NCI-H446 treated with DMSO at 0.1 percent for 48 hours (cell line): ENCODE data around the gene C22orf23.
"Not testable (repeated sequence)": the region's sequence is repeated elsewhere in the genome, so short reads cannot be mapped to it uniquely, and the experiment has no call there.

Experiments used
- DNase-seq: peaks from one replicate; lab custom pipeline; 2025; lab: John Stamatoyannopoulos, UW

Gene C22orf23

GRCh38 chr22:37954686-37955085, 1.3 kb upstream of the C22orf23 start:
- DNase-seq: no peak

GRCh38 chr22:37953062-37953436, 352 bp downstream of the C22orf23 start:
- no peak for DNase-seq

- not testable (repeated sequence) for DNase-seq
Measured at GRCh38 chr22:37952629-37953028, 772 bp downstream of the C22orf23 start.

- DNase-seq: no peak
Measured at GRCh38 chr22:37951305-37951704, 2.1 kb downstream of the C22orf23 start.

- DNase-seq: not testable (repeated sequence)
Measured at GRCh38 chr22:37947142-37947795, 6.1 kb downstream of the C22orf23 start.

- not testable (repeated sequence) for DNase-seq
Measured at GRCh38 chr22:37944423-37944822, 9.0 kb downstream of the C22orf23 start.

GRCh38 chr22:37943825-37944198, 9.6 kb downstream of the C22orf23 start:
- no peak for DNase-seq

GRCh38 chr22:37943136-37943824, 10.1 kb downstream of the C22orf23 start:
- no peak for DNase-seq

- no peak for DNase-seq
Measured at GRCh38 chr22:37942133-37942532, 11.3 kb downstream of the C22orf23 start.

- no peak for DNase-seq
Measured at GRCh38 chr22:37940698-37941376, 12.6 kb downstream of the C22orf23 start.

GRCh38 chr22:37933711-37934376, 19.6 kb downstream of the C22orf23 start:
- DNase-seq: peak; percentile 53

- no peak for DNase-seq
Measured at GRCh38 chr22:37932821-37933578, 20.4 kb downstream of the C22orf23 start.

GRCh38 chr22:37932401-37932800, 21.0 kb downstream of the C22orf23 start:
- DNase-seq: no peak

- DNase-seq: no peak
Measured at GRCh38 chr22:37931893-37932389, 21.5 kb downstream of the C22orf23 start.

GRCh38 chr22:37930952-37931440, 22.4 kb downstream of the C22orf23 start:
- DNase-seq: no peak

GRCh38 chr22:37930270-37930951, 23.0 kb downstream of the C22orf23 start:
- no peak for DNase-seq

GRCh38 chr22:37929390-37929789, 24.0 kb downstream of the C22orf23 start:
- DNase-seq: no peak

GRCh38 chr22:37927637-37927936, 25.8 kb downstream of the C22orf23 start:
- no peak for DNase-seq

GRCh38 chr22:37926771-37927636, 26.4 kb downstream of the C22orf23 start:
- DNase-seq: no peak

GRCh38 chr22:37926358-37926757, 27.0 kb downstream of the C22orf23 start:
- DNase-seq: no peak
